Esophagus muscularis mucosa (tissue), 4 donors: ENCODE measurements around the gene GPR160.

Source experiments
- EP300 ChIP-seq: sonication (generic); formaldehyde crosslinking; IDR thresholded peaks from one replicate; pipeline ENCODE4 v1.6.1; 2017; ENCODE audit warnings: antibody characterized with exemption
- POLR2A ChIP-seq: fragments of 450-650 bp; IDR thresholded peaks from one replicate; pipeline ENCODE4 v1.6.1; 2017; ENCODE audit warnings: antibody characterized with exemption, moderate library complexity, mild to moderate bottlenecking, low read depth
- TF ChIP-seq, protein P1 (sequence below), 3 experiments: fragments of 200-600 bp in 2 of 3; fragments of 450-650 bp in 1 of 3; sonication (generic) in 2 of 3; IDR thresholded peaks; one replicate each; pipeline ENCODE4 v1.5.1; 2017 to 2019; ENCODE audit warnings: antibody characterized with exemption in 3 of 3, mild to moderate bottlenecking in 2 of 3, moderate library complexity in 1 of 3

DNA sequence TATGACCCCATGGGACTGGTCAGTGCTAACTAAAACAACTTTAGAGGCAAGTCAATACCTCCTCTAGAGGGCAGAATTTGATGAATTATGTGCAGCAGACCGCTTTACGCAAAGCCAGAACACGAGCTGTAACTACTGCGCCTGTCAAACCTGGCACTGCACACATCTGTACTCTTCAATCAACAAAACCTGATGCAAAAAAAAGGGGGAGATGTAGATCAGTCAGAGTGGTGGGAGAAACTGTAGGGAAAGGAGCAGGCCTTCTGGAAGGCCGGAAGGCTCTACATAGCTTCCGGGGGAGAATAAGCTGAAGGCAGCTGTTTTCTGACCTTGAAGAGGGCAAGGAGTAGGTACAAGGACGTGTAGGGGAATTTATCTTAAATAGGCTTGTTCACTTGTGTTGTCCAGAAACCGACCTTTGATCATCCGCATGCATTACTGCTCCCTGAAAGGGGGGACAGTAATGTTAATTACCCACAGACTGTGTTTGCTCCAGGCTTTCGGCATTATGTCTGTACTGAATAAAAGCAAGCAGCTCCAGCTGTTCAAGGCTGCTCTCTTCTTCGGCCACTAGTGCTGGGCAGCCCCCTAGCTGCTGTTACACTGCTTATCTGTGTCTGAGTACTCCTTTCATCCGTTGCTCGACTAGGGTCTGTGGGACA, 41.0 kb downstream of the GPR160 start:
- TF ChIP-seq POLR2A (no peak), EP300 (no peak)
- TF ChIP-seq, protein P1, sequence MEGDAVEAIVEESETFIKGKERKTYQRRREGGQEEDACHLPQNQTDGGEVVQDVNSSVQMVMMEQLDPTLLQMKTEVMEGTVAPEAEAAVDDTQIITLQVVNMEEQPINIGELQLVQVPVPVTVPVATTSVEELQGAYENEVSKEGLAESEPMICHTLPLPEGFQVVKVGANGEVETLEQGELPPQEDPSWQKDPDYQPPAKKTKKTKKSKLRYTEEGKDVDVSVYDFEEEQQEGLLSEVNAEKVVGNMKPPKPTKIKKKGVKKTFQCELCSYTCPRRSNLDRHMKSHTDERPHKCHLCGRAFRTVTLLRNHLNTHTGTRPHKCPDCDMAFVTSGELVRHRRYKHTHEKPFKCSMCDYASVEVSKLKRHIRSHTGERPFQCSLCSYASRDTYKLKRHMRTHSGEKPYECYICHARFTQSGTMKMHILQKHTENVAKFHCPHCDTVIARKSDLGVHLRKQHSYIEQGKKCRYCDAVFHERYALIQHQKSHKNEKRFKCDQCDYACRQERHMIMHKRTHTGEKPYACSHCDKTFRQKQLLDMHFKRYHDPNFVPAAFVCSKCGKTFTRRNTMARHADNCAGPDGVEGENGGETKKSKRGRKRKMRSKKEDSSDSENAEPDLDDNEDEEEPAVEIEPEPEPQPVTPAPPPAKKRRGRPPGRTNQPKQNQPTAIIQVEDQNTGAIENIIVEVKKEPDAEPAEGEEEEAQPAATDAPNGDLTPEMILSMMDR (IDR thresholded peaks at IDR 0.05): no peak
